CD4-positive, alpha-beta T cell treated with Interleukin-15 for 4 hours (primary cell): ENCODE measurements around the gene ADCY10.
"Not testable (repeated sequence)": the region's sequence is repeated elsewhere in the genome, so short reads cannot be mapped to it uniquely, and the experiment has no call there.

Experiments used
- DNase-seq: peaks from one replicate; pipeline ENCODE4 v3.0.0-alpha.2; 2020; ENCODE audit warnings: low spot score

ADCY10 gene

DNA sequence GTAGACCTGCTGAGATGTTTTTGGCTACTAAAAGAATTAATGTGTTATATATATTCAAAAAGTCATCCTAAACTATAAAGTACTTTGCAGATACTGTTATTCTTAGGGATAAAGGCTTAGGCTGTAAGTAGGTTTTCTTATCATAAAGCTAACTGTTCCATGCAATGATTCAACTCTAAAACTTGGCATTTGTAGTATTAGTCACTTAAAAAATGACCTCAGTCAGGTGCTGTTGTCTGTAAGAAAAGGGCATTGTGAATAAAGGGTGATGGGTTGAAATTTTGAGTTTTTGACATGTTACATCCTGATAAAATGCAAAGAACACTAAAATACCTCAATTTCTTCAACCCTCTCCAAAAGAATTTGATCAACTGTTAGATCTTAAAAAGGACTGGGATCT lies 32.9 kb downstream of the ADCY10 start:
- DNase-seq = no peak

GRCh38 chr1:167880580-167881021 lies 33.3 kb downstream of the ADCY10 start:
- DNase-seq = no peak

GRCh38 chr1:167879508-167879907 lies 34.4 kb downstream of the ADCY10 start:
- DNase-seq = no peak

GRCh38 chr1:167878372-167879160 lies 35.4 kb downstream of the ADCY10 start:
- DNase-seq = no peak

- no peak for DNase-seq
Observed at GRCh38 chr1:167876597-167877175, 37.2 kb downstream of the ADCY10 start.

DNA sequence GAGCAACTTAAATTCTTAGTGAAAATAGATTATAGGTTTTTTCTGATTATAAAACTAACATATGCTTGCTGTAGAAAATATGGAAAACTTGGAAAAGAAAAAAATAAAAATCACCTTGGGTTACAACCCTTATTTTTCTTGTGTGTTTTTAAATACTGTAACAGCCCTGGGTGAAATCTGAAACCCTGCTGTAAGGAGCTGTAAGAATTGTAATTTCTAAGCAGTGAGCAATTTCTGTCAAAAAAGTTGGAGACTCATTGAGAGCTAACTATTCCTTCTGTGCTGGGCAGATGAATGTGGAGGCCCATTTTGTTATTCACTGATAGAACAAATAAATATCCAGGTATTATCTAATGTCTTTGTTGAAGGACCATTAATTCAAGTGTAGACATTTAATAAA lies 42.6 kb downstream of the ADCY10 start:
- no peak for DNase-seq

DNA sequence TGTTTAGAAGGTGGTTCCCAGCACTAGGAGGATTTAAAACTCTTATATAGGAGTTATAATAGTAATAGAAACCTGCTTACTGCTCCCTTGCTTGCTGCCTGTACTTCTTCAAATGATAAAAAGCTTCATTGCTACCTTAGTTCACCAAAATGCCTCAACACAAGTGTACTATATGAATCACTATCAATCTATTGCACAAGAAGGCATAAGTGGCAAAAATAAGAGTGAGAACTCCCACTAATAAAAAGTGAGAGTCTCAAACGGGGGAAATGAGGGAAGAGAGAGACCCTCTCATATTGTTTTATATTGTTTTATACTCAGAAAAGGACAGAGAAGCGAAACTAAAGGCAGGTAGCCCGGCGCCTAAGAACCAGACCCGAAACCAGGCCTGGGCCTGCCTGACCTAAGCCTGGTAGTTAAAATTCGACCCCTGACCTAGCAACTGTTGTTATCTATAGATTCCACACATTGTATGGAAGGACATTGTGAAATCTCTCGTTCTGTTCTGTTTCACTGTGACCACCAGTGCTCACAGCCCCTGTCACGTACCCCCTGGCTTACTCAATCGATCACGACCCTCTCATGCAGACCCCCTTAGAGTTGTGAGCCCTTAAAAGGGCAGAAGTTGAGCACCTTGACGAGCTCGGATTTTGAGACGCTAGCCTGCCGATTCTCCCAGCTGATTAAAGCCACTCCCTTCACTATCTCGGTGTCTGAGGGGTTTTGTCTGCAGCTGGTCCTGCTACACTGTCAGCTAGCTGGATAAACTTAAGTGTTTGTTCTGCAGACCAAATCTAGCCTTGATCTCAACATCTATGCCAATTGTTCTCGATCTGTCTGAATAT lies 44.6 kb downstream of the ADCY10 start:
- DNase-seq = not testable (repeated sequence)

GRCh38 chr1:167866739-167867414 lies 47.1 kb downstream of the ADCY10 start:
- DNase-seq = not testable (repeated sequence)

- not testable (repeated sequence) for DNase-seq
Observed at GRCh38 chr1:167866326-167866725, 47.6 kb downstream of the ADCY10 start.

- not testable (repeated sequence) for DNase-seq
Observed at GRCh38 chr1:167865804-167866308, 48.1 kb downstream of the ADCY10 start.

- not testable (repeated sequence) for DNase-seq
Observed at GRCh38 chr1:167865193-167865592, 48.7 kb downstream of the ADCY10 start.

DNA sequence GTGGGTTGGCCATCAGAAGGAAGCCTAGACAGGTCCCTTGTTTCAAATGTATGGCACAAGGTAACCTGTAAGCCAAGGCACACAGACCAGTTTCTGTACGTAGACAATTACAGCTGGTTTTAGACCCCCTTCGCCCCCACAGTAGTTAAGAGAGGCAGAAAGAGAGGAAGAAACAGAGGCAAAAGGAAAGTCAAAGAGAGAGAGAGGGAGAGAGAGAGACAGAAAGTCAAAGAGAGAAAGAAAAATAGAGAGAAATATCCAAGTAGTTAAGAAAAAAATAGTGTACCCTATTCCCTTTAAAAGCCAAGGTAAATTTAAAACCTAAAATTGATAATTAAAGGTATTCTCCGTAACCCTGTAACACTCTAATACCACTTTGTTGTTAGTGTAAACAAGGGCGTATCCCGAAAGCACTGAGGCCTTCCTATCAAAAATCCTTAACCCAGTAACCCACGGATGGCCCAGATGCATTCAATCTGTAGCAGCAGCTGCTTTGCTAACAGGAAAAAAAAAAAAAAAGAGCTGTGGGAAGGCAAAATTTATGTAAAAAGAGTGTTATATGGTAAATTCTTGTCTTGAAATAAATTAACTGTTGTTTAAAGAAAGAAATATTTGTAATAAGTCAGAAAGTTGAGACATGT lies 49.4 kb downstream of the ADCY10 start:
- no peak for DNase-seq

- no peak for DNase-seq
Observed at GRCh38 chr1:167863921-167864279, 50.0 kb downstream of the ADCY10 start.

DNA sequence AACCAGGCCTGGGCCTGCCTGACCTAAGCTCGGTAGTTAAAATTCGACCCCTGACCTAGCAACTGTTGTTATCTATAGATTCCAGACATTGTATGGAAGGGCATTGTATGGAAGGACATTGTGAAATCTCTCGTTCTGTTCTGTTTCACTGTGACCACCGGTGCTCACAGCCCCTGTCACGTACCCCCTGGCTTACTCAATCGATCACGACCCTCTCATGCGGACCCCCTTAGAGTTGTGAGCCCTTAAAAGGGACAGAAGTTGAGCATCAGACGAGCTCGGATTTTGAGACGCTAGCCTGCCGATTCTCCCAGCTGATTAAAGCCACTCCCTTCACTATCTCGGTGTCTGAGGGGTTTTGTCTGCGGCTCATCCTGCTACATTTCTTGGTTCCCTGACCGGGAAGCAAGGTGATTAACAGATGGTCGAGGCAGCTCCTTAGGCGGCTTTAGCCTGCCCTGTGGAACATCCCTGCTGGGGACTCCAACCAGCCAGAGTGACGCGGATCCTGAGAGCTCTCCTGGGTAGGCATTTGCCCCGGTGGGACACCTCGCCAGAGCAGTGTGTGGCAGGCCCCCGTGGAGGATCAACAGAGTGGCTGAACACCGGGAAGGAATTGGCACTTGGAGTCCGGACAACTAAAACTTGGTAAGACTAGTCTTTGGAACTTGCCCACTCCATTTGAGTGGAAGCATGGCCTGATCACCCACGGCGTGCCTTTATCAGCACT lies 50.6 kb downstream of the ADCY10 start:
- DNase-seq = not testable (repeated sequence)

DNA sequence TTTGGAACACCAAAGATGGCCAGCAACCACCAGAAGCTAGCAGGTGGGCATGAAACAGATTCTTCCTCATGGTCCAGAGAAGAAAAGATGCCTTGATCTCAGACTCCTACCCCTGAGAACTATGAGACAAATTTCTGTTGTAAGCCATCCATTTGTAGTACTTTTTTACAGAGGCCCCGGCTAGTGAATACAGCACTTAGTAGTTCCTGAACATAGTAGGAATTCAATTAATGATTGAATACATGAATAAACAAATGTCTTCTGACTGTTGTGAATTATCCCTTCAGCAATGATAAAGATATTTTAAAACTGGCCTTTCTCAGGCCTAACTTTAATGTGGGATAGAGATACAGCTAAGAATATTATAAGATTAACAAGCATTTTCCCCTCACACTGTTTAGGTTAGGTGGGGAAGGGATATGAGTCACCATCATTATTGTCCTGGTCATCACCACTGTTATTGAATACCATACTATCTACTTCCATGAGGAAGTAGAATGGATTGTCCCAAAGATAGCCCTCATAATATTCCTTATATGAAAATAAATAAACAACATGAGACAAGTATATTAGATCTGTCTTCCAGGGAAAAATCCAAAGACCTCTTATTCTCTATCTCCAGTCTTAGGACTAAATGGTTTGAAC lies 51.4 kb downstream of the ADCY10 start:
- DNase-seq = no peak

DNA sequence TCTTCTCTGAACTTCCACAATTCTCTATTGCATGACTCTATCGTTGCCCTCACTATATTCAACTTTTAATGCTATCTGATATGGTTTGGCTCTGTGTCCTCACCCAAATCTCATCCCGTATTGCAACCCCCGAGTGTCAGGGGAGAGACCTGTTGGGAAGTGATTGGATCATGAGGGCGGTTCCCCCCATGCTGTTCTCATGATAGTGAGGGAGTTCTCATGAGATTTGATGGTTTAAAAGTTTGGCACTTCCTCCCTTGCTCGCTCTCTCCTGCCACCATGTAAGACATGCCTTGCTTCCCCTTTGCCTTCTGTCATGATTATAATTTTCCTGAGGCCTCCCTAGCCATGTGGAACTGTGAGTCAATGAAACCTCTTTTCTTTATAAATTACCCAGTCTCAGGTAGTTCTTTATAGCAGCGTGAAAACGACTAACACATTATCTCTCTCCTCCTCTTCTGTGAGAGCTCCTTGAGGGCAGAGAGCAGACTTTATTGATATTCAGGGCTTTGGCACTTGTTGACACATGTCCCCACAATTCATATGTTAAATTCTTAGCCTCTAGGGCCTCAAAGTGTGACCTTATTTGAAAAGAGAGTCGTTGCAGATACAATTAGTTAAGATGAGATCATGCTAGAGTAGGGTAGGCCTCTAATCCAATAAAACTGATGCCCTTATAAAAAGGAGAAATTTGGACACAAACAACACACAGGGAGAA lies 52.1 kb downstream of the ADCY10 start:
- DNase-seq = no peak

DNA sequence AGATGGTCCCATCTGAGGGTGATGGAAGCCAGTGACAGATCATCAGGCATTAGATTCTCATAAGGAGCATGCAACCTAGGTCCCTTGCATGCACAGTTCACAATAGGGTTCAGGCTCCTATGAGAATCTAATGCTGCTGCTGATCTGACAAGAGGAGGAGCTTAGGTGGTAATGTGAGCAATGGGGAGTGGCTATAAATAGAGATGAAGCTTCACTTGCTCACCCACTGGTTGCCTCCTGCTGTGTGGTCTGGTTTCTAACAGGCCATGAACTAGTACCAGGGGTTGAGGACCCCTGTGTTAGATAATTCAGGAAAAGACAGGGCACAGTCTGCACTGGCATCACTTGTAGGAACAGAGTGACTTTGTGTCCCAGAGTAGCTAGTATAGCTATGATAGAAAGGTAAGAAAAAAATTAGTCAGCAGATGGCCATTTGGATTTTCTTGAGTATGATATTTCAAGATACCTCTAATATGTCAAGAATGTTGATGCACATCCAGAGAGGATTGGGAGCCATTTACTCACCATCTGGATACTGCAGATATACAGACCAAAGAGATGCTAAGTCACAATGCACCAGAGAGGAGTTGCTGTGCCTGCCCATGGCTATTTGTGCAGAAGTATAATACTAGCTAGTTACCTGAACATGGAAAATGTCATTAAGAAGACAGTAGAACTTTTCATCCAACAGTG lies 53.6 kb downstream of the ADCY10 start:
- no peak for DNase-seq

DNA sequence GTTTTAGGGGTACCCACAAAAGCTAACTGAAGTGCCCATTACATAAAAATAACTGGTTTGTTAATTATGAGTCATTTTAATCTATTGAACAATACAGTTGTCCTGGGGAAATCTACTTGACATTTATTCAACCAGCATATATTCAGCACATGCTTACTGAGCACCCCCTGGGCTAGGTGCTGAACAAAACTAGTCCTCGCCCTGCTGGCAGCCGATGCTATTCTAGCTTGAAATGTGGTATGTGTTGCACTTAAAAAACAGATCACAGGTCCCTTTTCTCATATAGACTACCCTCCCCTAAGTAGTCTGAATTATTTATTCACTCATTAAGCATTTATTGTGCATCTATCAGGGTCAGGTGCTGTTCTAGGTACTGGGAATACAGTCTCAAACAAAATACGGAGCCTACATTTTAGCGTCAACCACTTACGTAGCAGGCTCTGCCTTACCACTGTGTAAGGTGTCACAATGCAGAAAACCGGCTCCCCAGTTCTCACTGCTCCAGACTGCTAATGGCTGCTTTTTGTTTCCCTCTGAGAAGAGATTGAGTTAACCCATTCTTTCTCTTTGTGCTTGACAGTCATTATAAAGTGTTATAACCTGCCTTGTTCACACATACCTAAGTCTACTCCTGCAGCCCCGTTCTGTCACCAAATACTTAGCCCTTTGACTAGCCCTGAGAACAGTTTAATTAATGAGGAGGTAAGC lies 57.1 kb downstream of the ADCY10 start:
- DNase-seq = no peak
